NCI-H2107 treated with DMSO at 0.1 percent for 48 hours (cell line): ENCODE measurements around the gene VMAC.
A peak's percentile ranks its signal among the peaks of the same experiment; 100 is the strongest.

ENCODE experiments used
- DNase-seq: peaks from one replicate; lab custom pipeline; 2025; ENCODE audit not compliant: unreplicated experiment; lab: John Stamatoyannopoulos, UW

Gene VMAC

GRCh38 chr19:5927441-5927821 is 22.8 kb downstream of the VMAC start:
- no peak for DNase-seq

DNA sequence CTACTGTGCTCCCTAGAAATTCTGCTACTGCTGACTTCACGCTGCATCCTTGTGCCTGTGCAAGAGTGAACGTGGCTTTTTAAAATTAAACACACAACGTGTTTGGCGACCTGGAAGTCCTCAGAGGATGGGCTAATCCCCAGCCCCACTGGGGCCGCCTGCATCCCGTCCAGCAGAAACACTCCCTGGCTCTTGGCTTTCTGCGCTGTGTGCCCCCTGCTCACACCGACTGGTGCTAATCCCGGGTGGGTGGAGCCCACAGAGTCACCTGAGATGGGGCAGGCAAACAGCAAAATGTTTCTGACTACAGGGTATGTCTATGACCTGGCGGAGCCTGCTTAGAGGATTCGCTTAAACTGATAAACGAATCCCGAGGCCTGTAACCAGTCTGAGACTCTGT is 24.5 kb downstream of the VMAC start:
- no peak for DNase-seq

DNA sequence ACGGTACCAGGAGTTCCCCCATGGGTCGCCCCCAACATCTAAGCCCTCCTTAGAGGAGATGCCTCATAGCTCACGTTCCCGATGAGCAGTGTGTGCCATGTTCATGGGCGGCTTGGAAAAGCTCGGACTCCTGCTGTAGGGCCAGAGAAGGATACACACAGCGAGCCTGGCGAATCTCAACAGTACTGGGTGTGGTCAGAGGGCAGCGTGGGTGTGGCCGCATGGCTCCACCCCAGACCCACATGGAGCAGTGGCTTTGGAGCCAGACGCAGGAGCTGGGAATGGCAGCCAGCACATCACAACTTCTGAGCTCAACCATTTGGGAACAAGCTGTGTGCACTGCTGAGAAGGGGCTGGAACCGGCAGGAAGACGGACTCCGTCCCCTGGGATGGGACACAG is 25.0 kb downstream of the VMAC start:
- DNase-seq: no peak

GRCh38 chr19:5931251-5931650 is 26.6 kb downstream of the VMAC start:
- DNase-seq: no peak

- DNase-seq: no peak
Measured at GRCh38 chr19:5932146-5932545, 27.5 kb downstream of the VMAC start.

- DNase-seq: no peak
Measured at GRCh38 chr19:5932609-5933262, 28.1 kb downstream of the VMAC start.

GRCh38 chr19:5933391-5934068 is 28.9 kb downstream of the VMAC start:
- DNase-seq: no peak

DNA sequence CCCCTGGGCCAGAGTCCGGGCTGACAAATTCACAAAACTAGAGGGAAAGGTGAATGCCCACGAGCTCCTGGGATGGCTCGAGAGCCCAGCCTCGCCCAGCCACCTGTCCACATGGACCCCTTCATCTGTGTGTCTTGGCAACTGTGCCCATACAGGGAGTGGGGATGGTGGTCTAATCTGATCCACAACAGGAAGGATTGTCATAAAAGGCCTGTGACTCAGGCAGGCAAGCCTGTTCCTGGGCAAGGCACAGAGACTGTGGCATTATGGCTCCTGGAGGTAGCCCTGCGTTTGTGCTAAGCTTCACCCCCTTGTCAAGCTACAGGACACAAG is 29.4 kb downstream of the VMAC start:
- no peak for DNase-seq

GRCh38 chr19:5934774-5935472 is 30.3 kb downstream of the VMAC start:
- DNase-seq: no peak

- no peak for DNase-seq
Measured at GRCh38 chr19:5935473-5936291, 31.0 kb downstream of the VMAC start.

DNA sequence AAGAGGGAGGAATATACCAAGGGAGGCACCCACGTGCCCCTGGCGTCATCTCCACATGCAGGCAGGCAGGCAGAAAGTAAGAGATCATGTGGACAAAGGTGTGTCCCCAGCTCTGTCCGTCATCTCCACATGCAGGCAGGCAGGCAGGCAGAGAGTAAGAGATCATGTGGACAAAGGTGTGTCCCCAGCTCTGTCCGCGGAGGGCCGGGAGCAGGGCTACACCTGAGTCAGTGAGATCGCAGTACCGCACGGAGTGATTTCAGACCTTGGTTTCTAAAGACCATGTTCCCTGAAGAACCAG is 31.6 kb downstream of the VMAC start:
- DNase-seq: no peak

DNA sequence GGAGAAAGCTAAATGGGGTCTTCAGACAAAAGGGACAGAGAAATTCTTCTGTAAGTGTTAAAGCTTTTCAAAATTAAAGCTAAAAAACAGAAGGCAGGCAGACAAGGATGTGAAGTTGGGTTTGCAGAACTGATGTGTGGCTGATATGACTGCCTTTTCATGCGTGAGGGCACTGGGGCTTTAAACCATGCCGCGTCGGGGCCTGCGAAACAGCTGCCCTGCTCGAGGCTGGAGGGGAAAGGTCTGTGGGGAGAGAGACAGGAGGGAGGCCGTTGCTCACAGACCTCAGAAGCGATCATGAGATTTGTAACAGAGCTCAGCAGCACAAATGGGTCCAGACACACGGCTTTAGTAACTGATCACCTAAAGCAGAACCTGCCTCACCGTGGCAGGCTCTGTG is 32.9 kb downstream of the VMAC start:
- no peak for DNase-seq

GRCh38 chr19:5940260-5941208 is 35.9 kb downstream of the VMAC start:
- DNase-seq: no peak

GRCh38 chr19:5941673-5942072 is 37.0 kb downstream of the VMAC start:
- no peak for DNase-seq

GRCh38 chr19:5943045-5943444 is 38.4 kb downstream of the VMAC start:
- no peak for DNase-seq

DNA sequence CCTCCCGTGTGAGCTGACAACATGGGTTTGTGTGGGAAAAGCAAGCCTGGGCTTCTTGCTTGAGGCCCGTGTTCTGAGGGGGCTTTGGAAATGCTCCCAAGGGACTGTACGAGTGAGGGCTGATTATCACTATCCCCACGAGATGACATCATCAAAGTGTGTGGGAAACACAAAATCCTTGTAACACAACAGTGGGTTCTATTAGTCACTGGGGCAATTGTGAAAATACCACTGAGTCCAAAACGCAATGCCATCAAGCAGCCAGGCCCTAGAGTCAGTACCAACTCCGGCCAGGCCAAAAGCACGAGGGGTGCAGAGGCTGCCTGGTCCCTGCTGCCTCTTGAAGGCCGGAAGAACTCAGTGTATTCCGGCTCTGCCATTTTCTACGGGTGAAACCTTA is 39.0 kb downstream of the VMAC start:
- no peak for DNase-seq

DNA sequence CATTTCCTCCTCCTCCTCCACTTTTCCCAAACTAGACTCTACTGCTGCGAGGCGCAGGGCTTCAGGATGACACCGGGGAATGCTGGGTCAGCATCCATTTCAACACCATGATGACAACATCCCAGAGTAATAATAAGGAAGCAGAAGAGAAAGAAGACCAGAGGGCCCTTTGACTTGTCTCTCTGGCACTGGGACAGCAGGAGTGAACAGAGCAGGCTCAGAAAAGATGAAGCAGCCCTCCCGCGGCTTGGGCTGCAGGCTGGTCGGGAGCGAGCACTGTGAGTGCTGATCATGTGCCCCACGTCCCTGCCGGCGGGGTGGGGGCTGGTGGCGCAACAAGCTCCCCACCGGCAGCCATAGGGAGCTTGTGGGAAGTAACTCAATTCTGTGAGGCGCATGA is 42.8 kb downstream of the VMAC start:
- DNase-seq: no peak

- no peak for DNase-seq
Measured at GRCh38 chr19:5948752-5949564, 44.3 kb downstream of the VMAC start.

DNA sequence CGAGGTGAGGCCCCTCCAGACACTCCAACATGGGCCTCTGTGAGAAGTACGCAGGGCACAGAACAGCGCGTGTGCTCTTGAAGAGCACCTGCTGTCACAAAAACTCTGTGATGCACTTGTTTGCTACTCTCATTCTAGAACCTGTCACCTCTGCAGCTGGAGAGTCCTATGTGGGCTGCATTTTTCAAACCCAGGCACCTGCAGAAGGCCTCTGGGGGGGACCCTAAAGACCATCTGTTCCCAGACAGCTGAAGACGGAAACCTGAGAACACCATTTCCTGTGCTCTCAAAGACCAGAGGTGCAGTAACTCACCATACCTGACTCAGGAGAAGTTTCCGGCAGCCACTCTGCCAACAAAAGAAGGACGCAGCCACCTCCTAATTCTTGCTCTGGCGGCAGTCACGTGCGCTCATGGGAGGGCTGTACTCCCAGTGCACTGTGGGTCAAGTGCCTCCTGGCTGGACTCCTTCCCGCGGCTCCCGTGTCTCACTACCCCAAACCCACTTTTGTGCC is 45.2 kb downstream of the VMAC start:
- DNase-seq: peak; percentile 93

DNA sequence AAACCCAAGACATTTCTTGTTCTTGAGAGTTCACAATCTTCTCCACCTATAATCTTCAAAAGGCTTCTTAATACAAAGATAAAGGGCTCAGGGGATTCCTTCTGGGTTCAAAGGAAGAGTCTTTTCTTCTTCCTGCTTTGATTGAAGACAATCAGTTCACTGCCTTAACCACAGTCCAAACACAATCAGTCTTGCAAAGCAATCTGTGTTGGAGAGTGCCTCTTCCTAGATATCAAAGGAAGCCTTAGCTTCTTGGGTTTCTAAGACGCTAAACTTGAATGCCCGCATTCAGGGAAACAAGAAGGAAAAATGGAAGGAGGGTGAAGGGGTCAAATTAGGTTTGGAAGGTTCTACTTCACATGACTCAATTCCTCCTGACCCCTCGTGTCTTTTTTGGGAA is 46.1 kb downstream of the VMAC start:
- no peak for DNase-seq
